DOHH2 (cell line): ENCODE data around the gene MAGI1.

ENCODE experiments used
- H3F3A ChIP-seq: fragments of 200-600 bp; sonication (generic), shearing (Covaris generic); 2 replicates; pipeline ENCODE4 v1.6.0; 2016; ENCODE audit warnings: antibody characterized with exemption, mild to moderate bottlenecking; ENCODE audit not compliant: control insufficient read depth, insufficient read depth
- H3K27ac ChIP-seq: fragments of 200-600 bp; sonication (generic); 2 replicates; pipeline ENCODE4 v1.5.1; 2014; ENCODE audit warnings: low read depth, mild to moderate bottlenecking, low read length, moderate library complexity
- H3K27me3 ChIP-seq: fragments of 200-600 bp; sonication (generic); 2 replicates; pipeline ENCODE4 v1.6.1; 2014; ENCODE audit warnings: mild to moderate bottlenecking, low read length, mixed read lengths; ENCODE audit not compliant: control insufficient read depth
- H3K36me3 ChIP-seq: fragments of 200-600 bp; sonication (generic); 2 replicates; pipeline ENCODE4 v1.6.1; 2014; ENCODE audit warnings: mild to moderate bottlenecking, low read length, moderate library complexity, mixed read lengths; ENCODE audit not compliant: control insufficient read depth
- H3K4me1 ChIP-seq: fragments of 200-600 bp; sonication (generic); 2 replicates; pipeline ENCODE4 v1.6.1; 2014; ENCODE audit warnings: mild to moderate bottlenecking, low read length, mixed read lengths; ENCODE audit not compliant: control insufficient read depth
- H3K4me2 ChIP-seq: fragments of 200-600 bp; sonication (generic); 2 replicates; pipeline ENCODE4 v1.6.0; 2014; ENCODE audit warnings: mild to moderate bottlenecking, low read length, moderate library complexity
- H3K4me3 ChIP-seq: fragments of 200-600 bp; sonication (generic); 2 replicates; pipeline ENCODE4 v1.5.1; 2014; ENCODE audit warnings: mild to moderate bottlenecking, low read length, mixed read lengths
- H3K79me2 ChIP-seq: fragments of 200-600 bp; sonication (generic); 2 replicates; pipeline ENCODE4 v1.6.1; 2014; ENCODE audit warnings: mild to moderate bottlenecking, low read length, mixed read lengths; ENCODE audit not compliant: control insufficient read depth
- H3K9me2 ChIP-seq: fragments of 200-600 bp; sonication (generic); replicated peaks from 2 replicates; pipeline ENCODE4 v1.6.1; 2014; ENCODE audit warnings: mild to moderate bottlenecking, low read length, mixed read lengths; ENCODE audit not compliant: control insufficient read depth
- H3K9me3 ChIP-seq: fragments of 200-600 bp; sonication (generic); 2 replicates; pipeline ENCODE4 v1.6.1; 2014; ENCODE audit warnings: antibody characterized with exemption, low read length, mixed read lengths; ENCODE audit not compliant: control insufficient read depth, insufficient read depth
- H4K20me1 ChIP-seq: fragments of 200-600 bp; sonication (generic); 2 replicates; pipeline ENCODE4 v1.6.0; 2014; ENCODE audit warnings: low read depth, mild to moderate bottlenecking, antibody characterized with exemption, low read length, moderate library complexity; ENCODE audit not compliant: control insufficient read depth, insufficient read depth
- CTCF ChIP-seq: fragments of 200-600 bp; sonication (generic); IDR thresholded peaks from one replicate; pipeline ENCODE4 v1.5.1; 2014; ENCODE audit warnings: antibody characterized with exemption, mild to moderate bottlenecking, low read depth, low read length; ENCODE audit not compliant: poor library complexity, severe bottlenecking
- EZH2phosphoT487 ChIP-seq: fragments of 200-600 bp; sonication (generic); IDR thresholded peaks from 2 replicates; pipeline ENCODE4 v1.6.1; 2017; ENCODE audit warnings: borderline replicate concordance, mild to moderate bottlenecking, antibody characterized with exemption, low read length, moderate library complexity, mixed read lengths

Gene MAGI1

GRCh38 chr3:65811086-65811761, 227.5 kb downstream of the MAGI1 start:
- Histone ChIP-seq H3K9me2 (no peaks in the 10 kb centered on the region), H3K9me3 (no peaks in the 10 kb centered on the region), H3K4me3 (no peak overlapping the region), H3K36me3 (no peaks in the 10 kb centered on the region), H3K4me2 (no peak overlapping the region), H3K4me1 (no peaks in the 10 kb centered on the region), H3K27ac (no peak overlapping the region), H3K79me2 (no peaks in the 10 kb centered on the region), H3F3A (no peaks in the 10 kb centered on the region), H4K20me1 (no peaks in the 10 kb centered on the region), H3K27me3 (no peaks in the 10 kb centered on the region)
- no peak for TF ChIP-seq EZH2phosphoT487
- no peak for TF ChIP-seq CTCF

- Histone ChIP-seq H3K27me3 (no peaks in the 10 kb centered on the region), H3K9me2 (no peaks in the 10 kb centered on the region), H4K20me1 (no peaks in the 10 kb centered on the region), H3K36me3 (no peaks in the 10 kb centered on the region), H3K9me3 (no peaks in the 10 kb centered on the region), H3K27ac (no peak overlapping the region), H3K4me3 (no peak overlapping the region), H3F3A (no peaks in the 10 kb centered on the region), H3K79me2 (no peaks in the 10 kb centered on the region), H3K4me1 (no peaks in the 10 kb centered on the region), H3K4me2 (no peak overlapping the region)
- TF ChIP-seq CTCF (no peak), EZH2phosphoT487 (no peak)
Measured at GRCh38 chr3:65810302-65810701, 228.4 kb downstream of the MAGI1 start.

GRCh38 chr3:65809641-65810150, 229.0 kb downstream of the MAGI1 start:
- H3K36me3 ChIP-seq, result no peaks in the 10 kb centered on the region
- H3K4me3 ChIP-seq, result no peak overlapping the region
- no peaks in the 10 kb centered on the region for H4K20me1 ChIP-seq
- H3F3A ChIP-seq, result no peaks in the 10 kb centered on the region
- H3K27ac ChIP-seq, result no peak overlapping the region
- H3K9me2 ChIP-seq, result no peaks in the 10 kb centered on the region
- H3K27me3 ChIP-seq, result no peaks in the 10 kb centered on the region
- H3K79me2 ChIP-seq, result no peaks in the 10 kb centered on the region
- TF ChIP-seq CTCF (no peak), EZH2phosphoT487 (no peak)
- no peak overlapping the region for H3K4me2 ChIP-seq
- H3K9me3 ChIP-seq, result no peaks in the 10 kb centered on the region
- H3K4me1 ChIP-seq, result no peaks in the 10 kb centered on the region
